Esophagus muscularis mucosa (tissue), 4 donors: ENCODE data around the gene OR5K3. TPM values are rescaled to one million over a fixed set of nuclear protein-coding genes. Genes with fewer than 3 reads are reported as not detected.

Experiments
- DNase-seq: peaks from one replicate; pipeline ENCODE4 v3.0.0-alpha.2; 2017; ENCODE audit errors: extremely low spot score
- H3K27ac ChIP-seq, 4 donors: fragments of 200-600 bp; sonication (generic); replicated peaks in 1 of 4; 1 replicate in 3 of 4; 2 replicates in 1 of 4; pipeline ENCODE4 v1.5.1; 2016 to 2019; ENCODE audit warnings: mild to moderate bottlenecking in 1 of 4
- H3K27me3 ChIP-seq, 4 donors: fragments of 200-600 bp; sonication (generic); one replicate each; pipeline versions ENCODE4 v1.5.1 to v1.6.0; 2016 to 2019
- H3K36me3 ChIP-seq, 4 donors: fragments of 200-600 bp; sonication (generic); one replicate each; pipeline ENCODE4 v1.5.1; 2016 to 2019
- H3K4me1 ChIP-seq, 4 donors: fragments of 200-600 bp; sonication (generic); one replicate each; pipeline ENCODE4 v1.5.1; 2016 to 2019
- H3K4me3 ChIP-seq, 4 donors: fragments of 200-600 bp; sonication (generic); 1 replicate in 2 of 4; 2 replicates in 2 of 4; pipeline ENCODE4 v1.5.1; 2016 to 2019; ENCODE audit warnings: mild to moderate bottlenecking in 4 of 4, moderate library complexity in 1 of 4
- H3K9me3 ChIP-seq, 4 donors: fragments of 200-600 bp; sonication (generic); 1 replicate in 3 of 4; 2 replicates in 1 of 4; pipeline ENCODE4 v1.5.1; 2016 to 2019
- EP300 ChIP-seq: sonication (generic); formaldehyde crosslinking; IDR thresholded peaks from one replicate; pipeline ENCODE4 v1.6.1; 2017; ENCODE audit warnings: antibody characterized with exemption
- POLR2A ChIP-seq: fragments of 450-650 bp; IDR thresholded peaks from one replicate; pipeline ENCODE4 v1.6.1; 2017; ENCODE audit warnings: antibody characterized with exemption, moderate library complexity, mild to moderate bottlenecking, low read depth
- POLR2AphosphoS5 ChIP-seq, 2 donors: sonication (generic); formaldehyde crosslinking; IDR thresholded peaks; one replicate each; pipeline ENCODE4 v1.6.1; 2017; ENCODE audit warnings: antibody characterized with exemption in 2 of 2
- WGBS: methylation state at CpG from one replicate; pipeline ENCODE4 v1.1.5; 2018; 5-methylcytosine and 5-hydroxymethylcytosine counted together
- intact Hi-C: fragments of 100-400 bp; cut with DNase I; formaldehyde crosslinking; loops from one replicate; pipeline ENCODE4 v1.15.1; 2023
- total RNA-seq, 4 donors: library from RNA; depleted of rRNA; stranded (reverse); fragments of >200 nt; gene quantifications; one replicate each; pipeline versions ENCODE4 v1.1.0 to v1.2.1, GENCODE V29; 2016
- TF ChIP-seq, protein P1 (sequence below), 3 experiments: fragments of 200-600 bp in 2 of 3; fragments of 450-650 bp in 1 of 3; sonication (generic) in 2 of 3; IDR thresholded peaks; one replicate each; pipeline ENCODE4 v1.5.1; 2017 to 2019; ENCODE audit warnings: antibody characterized with exemption in 3 of 3, mild to moderate bottlenecking in 2 of 3, moderate library complexity in 1 of 3

The OR5K3 gene
- total RNA-seq, 4 donors from 2014 or later: not detected

GRCh38 chr3:98367464-98368246 lies 22.8 kb upstream of the OR5K3 start:
- no peaks in the 10 kb centered on the region for H3K36me3 ChIP-seq
- H3K27ac ChIP-seq: no peak overlapping the region
- intact Hi-C loops: no loop called here
- H3K4me3 ChIP-seq: no peak overlapping the region
- no peaks in the 10 kb centered on the region for H3K27me3 ChIP-seq
- DNase-seq: no peak
- 90% methylated on average over 3 of the region's 4 CpGs for WGBS
- H3K4me1 ChIP-seq: no peaks in the 10 kb centered on the region
- H3K9me3 ChIP-seq: no peaks in the 10 kb centered on the region
- TF ChIP-seq POLR2AphosphoS5 (IDR thresholded peaks at IDR 0.05) (no peak), POLR2A (no peak), EP300 (no peak)
- TF ChIP-seq, protein P1, sequence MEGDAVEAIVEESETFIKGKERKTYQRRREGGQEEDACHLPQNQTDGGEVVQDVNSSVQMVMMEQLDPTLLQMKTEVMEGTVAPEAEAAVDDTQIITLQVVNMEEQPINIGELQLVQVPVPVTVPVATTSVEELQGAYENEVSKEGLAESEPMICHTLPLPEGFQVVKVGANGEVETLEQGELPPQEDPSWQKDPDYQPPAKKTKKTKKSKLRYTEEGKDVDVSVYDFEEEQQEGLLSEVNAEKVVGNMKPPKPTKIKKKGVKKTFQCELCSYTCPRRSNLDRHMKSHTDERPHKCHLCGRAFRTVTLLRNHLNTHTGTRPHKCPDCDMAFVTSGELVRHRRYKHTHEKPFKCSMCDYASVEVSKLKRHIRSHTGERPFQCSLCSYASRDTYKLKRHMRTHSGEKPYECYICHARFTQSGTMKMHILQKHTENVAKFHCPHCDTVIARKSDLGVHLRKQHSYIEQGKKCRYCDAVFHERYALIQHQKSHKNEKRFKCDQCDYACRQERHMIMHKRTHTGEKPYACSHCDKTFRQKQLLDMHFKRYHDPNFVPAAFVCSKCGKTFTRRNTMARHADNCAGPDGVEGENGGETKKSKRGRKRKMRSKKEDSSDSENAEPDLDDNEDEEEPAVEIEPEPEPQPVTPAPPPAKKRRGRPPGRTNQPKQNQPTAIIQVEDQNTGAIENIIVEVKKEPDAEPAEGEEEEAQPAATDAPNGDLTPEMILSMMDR (IDR thresholded peaks at IDR 0.05): no peak

GRCh38 chr3:98371186-98371585 lies 19.3 kb upstream of the OR5K3 start:
- intact Hi-C loops: no loop called here

DNA sequence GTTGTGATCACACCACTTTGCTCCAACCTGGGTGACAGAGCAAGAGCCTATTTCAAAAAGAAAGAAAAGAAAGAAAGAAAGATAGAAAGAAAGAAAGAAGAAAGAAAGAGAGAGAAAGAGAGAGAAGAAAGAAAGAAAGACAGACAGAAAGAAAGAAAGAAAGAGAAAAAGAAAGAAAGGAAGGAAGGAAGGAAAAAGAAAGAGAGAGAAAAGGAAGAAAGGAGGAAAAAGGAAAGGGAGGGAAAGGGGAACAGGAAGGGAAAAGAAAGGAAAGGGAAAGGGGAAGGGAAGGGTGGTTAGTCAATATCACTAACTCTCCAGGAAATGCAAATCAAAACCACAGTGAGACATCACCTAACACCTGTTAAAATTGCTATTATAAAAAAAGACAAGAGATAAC lies 18.6 kb upstream of the OR5K3 start:
- Histone ChIP-seq H3K27ac (no peak overlapping the region), H3K9me3 (no peaks in the 10 kb centered on the region), H3K4me1 (no peaks in the 10 kb centered on the region), H3K4me3 (no peak overlapping the region), H3K36me3 (no peaks in the 10 kb centered on the region), H3K27me3 (no peaks in the 10 kb centered on the region)
- intact Hi-C loops: no loop called here
- TF ChIP-seq POLR2A (no peak), EP300 (no peak), POLR2AphosphoS5 (IDR thresholded peaks at IDR 0.05) (no peak)
- TF ChIP-seq, protein P1 (IDR thresholded peaks at IDR 0.05): no peak
- DNase-seq: no peak

More at GRCh38 chr3:98371186-98371585, 19.3 kb upstream of the OR5K3 start:
- TF ChIP-seq EP300 (no peak), POLR2AphosphoS5 (IDR thresholded peaks at IDR 0.05) (no peak), POLR2A (no peak)
- TF ChIP-seq, protein P1 (IDR thresholded peaks at IDR 0.05): no peak
- Histone ChIP-seq H3K9me3 (no peaks in the 10 kb centered on the region), H3K27me3 (no peaks in the 10 kb centered on the region), H3K4me3 (no peak overlapping the region), H3K36me3 (no peaks in the 10 kb centered on the region), H3K4me1 (no peaks in the 10 kb centered on the region), H3K27ac (no peak overlapping the region)
- DNase-seq: no peak

GRCh38 chr3:98372445-98372844 lies 18.0 kb upstream of the OR5K3 start:
- Histone ChIP-seq H3K27me3 (no peaks in the 10 kb centered on the region), H3K4me1 (no peaks in the 10 kb centered on the region), H3K4me3 (no peak overlapping the region), H3K9me3 (no peaks in the 10 kb centered on the region), H3K27ac (no peak overlapping the region), H3K36me3 (no peaks in the 10 kb centered on the region)
- no peak for DNase-seq
- WGBS: 79% methylated on average over 1 of the region's 1 CpG
- TF ChIP-seq POLR2AphosphoS5 (IDR thresholded peaks at IDR 0.05): no peak
- no peak for TF ChIP-seq EP300
- intact Hi-C loops: no loop called here

GRCh38 chr3:98376631-98377030 lies 13.8 kb upstream of the OR5K3 start:
- Histone ChIP-seq H3K4me3 (no peak overlapping the region), H3K27ac (no peak overlapping the region), H3K36me3 (no peaks in the 10 kb centered on the region), H3K4me1 (no peaks in the 10 kb centered on the region), H3K27me3 (no peaks in the 10 kb centered on the region), H3K9me3 (no peaks in the 10 kb centered on the region)
- no peak for DNase-seq
- intact Hi-C loops: no loop called here
- TF ChIP-seq POLR2A (no peak), EP300 (no peak), POLR2AphosphoS5 (IDR thresholded peaks at IDR 0.05) (no peak)
- TF ChIP-seq, protein P1 (IDR thresholded peaks at IDR 0.05): no peak
- WGBS: 50% methylated on average over 2 of the region's 2 CpGs
